Parathyroid adenoma (tissue), 2 donors: ENCODE measurements around the gene TTC28.

ENCODE experiments used
- H2AFZ ChIP-seq: fragments of 300-600 bp; sonication (generic); one replicate; pipeline ENCODE4 v1.7.0; 2017; ENCODE audit warnings: antibody characterized with exemption, mild to moderate bottlenecking
- H3K27ac ChIP-seq: fragments of 300-600 bp; sonication (generic); one replicate; pipeline ENCODE4 v1.7.0; 2017
- H3K27me3 ChIP-seq: fragments of 300-600 bp; sonication (generic); one replicate; pipeline ENCODE4 v1.7.0; 2017; ENCODE audit warnings: low read length; ENCODE audit not compliant: control insufficient read depth, insufficient read depth
- H3K36me3 ChIP-seq: fragments of 300-600 bp; sonication (generic); one replicate; pipeline ENCODE4 v1.7.0; 2017; ENCODE audit warnings: low read length; ENCODE audit not compliant: control insufficient read depth, insufficient read depth
- H3K4me1 ChIP-seq: fragments of 300-600 bp; sonication (generic); one replicate; pipeline ENCODE4 v1.7.0; 2017; ENCODE audit warnings: control low read depth
- H3K4me2 ChIP-seq: fragments of 300-600 bp; sonication (generic); one replicate; pipeline ENCODE4 v1.7.0; 2017; ENCODE audit warnings: low read length
- H3K4me3 ChIP-seq: fragments of 300-600 bp; sonication (generic); one replicate; pipeline ENCODE4 v1.7.0; 2017; ENCODE audit warnings: low read depth, low read length
- H3K79me2 ChIP-seq: fragments of 300-600 bp; sonication (generic); one replicate; pipeline ENCODE4 v1.7.0; 2017; ENCODE audit warnings: control low read depth
- H3K9ac ChIP-seq: fragments of 300-600 bp; sonication (generic); one replicate; pipeline ENCODE4 v1.7.0; 2017; ENCODE audit warnings: mild to moderate bottlenecking
- H3K9me3 ChIP-seq: fragments of 300-600 bp; sonication (generic); one replicate; pipeline ENCODE4 v1.7.0; 2017; ENCODE audit warnings: low read length; ENCODE audit not compliant: control insufficient read depth
- CTCF ChIP-seq: fragments of 300-600 bp; sonication (generic); IDR thresholded peaks from one replicate; pipeline ENCODE4 v1.7.0; 2017; ENCODE audit warnings: antibody characterized with exemption, mild to moderate bottlenecking
- donor health status: primary hyperparathyroidism.

The TTC28 gene

GRCh38 chr22:28488825-28489224, 190.8 kb downstream of the TTC28 start:
- H3K27ac ChIP-seq = no peak overlapping the region
- no peak overlapping the region for H3K9ac ChIP-seq
- no peak overlapping the region for H3K4me3 ChIP-seq
- no peak for TF ChIP-seq CTCF
- H3K79me2 ChIP-seq = peaks cover 3% of the 10 kb centered on the region
- no peak overlapping the region for H3K4me2 ChIP-seq
- H3K36me3 ChIP-seq = no peaks in the 10 kb centered on the region
- H2AFZ ChIP-seq = no peak overlapping the region
- no peaks in the 10 kb centered on the region for H3K4me1 ChIP-seq
- H3K27me3 ChIP-seq = no peaks in the 10 kb centered on the region
- H3K9me3 ChIP-seq = no peaks in the 10 kb centered on the region

GRCh38 chr22:28484662-28485061, 195.0 kb downstream of the TTC28 start:
- Histone ChIP-seq H3K27ac (no peak overlapping the region), H3K4me3 (no peak overlapping the region), H3K9me3 (no peaks in the 10 kb centered on the region), H3K27me3 (no peaks in the 10 kb centered on the region), H2AFZ (no peak overlapping the region), H3K9ac (no peak overlapping the region), H3K36me3 (no peaks in the 10 kb centered on the region), H3K79me2 (peaks cover 3% of the 10 kb centered on the region), H3K4me2 (no peak overlapping the region), H3K4me1 (no peaks in the 10 kb centered on the region)
- TF ChIP-seq CTCF = no peak

- Histone ChIP-seq H3K27ac (no peak overlapping the region), H3K9ac (no peak overlapping the region), H3K79me2 (no peaks in the 10 kb centered on the region), H2AFZ (no peak overlapping the region), H3K36me3 (no peaks in the 10 kb centered on the region), H3K9me3 (no peaks in the 10 kb centered on the region), H3K4me1 (no peaks in the 10 kb centered on the region), H3K27me3 (no peaks in the 10 kb centered on the region), H3K4me3 (no peak overlapping the region), H3K4me2 (no peak overlapping the region)
- TF ChIP-seq CTCF = no peak
Observed at GRCh38 chr22:28481725-28482124, 197.9 kb downstream of the TTC28 start.

GRCh38 chr22:28480000-28480715, 199.5 kb downstream of the TTC28 start:
- Histone ChIP-seq H3K27ac (no peak overlapping the region), H3K36me3 (no peaks in the 10 kb centered on the region), H3K27me3 (no peaks in the 10 kb centered on the region), H2AFZ (no peak overlapping the region), H3K4me1 (no peaks in the 10 kb centered on the region), H3K79me2 (no peaks in the 10 kb centered on the region), H3K9me3 (no peaks in the 10 kb centered on the region), H3K9ac (no peak overlapping the region), H3K4me2 (no peak overlapping the region), H3K4me3 (no peak overlapping the region)
- no peak for TF ChIP-seq CTCF

GRCh38 chr22:28478564-28478963, 201.1 kb downstream of the TTC28 start:
- no peak overlapping the region for H3K27ac ChIP-seq
- H3K4me2 ChIP-seq = no peak overlapping the region
- no peak overlapping the region for H3K9ac ChIP-seq
- no peak overlapping the region for H3K4me3 ChIP-seq
- no peaks in the 10 kb centered on the region for H3K4me1 ChIP-seq
- no peaks in the 10 kb centered on the region for H3K9me3 ChIP-seq
- H3K27me3 ChIP-seq = no peaks in the 10 kb centered on the region
- H2AFZ ChIP-seq = no peak overlapping the region
- H3K79me2 ChIP-seq = no peaks in the 10 kb centered on the region
- TF ChIP-seq CTCF = no peak
- no peaks in the 10 kb centered on the region for H3K36me3 ChIP-seq
